Karpas-422 (cell line): ENCODE data around the gene CENPT. TPM values are rescaled to one million over a fixed set of nuclear protein-coding genes. Genes with fewer than 3 reads are reported as not detected.

Experiments used
- DNase-seq: peaks from one replicate; pipeline ENCODE4 v3.0.0-alpha.2; 2015
- H2AFZ ChIP-seq: fragments of 200-600 bp; sonication (generic); 2 replicates; pipeline ENCODE4 v1.6.1; 2014; ENCODE audit warnings: antibody characterized with exemption, low read length, mixed read lengths
- H3K27ac ChIP-seq: fragments of 200-600 bp; sonication (generic); 2 replicates; pipeline ENCODE4 v1.5.1; 2014; ENCODE audit warnings: mild to moderate bottlenecking, low read length, moderate library complexity
- H3K27me3 ChIP-seq: fragments of 200-600 bp; sonication (generic); 2 replicates; pipeline ENCODE4 v1.6.1; 2014; ENCODE audit warnings: low read length, mixed read lengths
- H3K36me3 ChIP-seq: fragments of 200-600 bp; sonication (generic); 2 replicates; pipeline ENCODE4 v1.6.1; 2014; ENCODE audit warnings: low read length, mixed read lengths; ENCODE audit not compliant: insufficient read depth
- H3K4me1 ChIP-seq: fragments of 200-600 bp; sonication (generic); 2 replicates; pipeline ENCODE4 v1.6.1; 2014; ENCODE audit warnings: mild to moderate bottlenecking, low read length, mixed read lengths
- H3K4me2 ChIP-seq: fragments of 200-600 bp; sonication (generic); 2 replicates; pipeline ENCODE4 v1.6.1; 2014; ENCODE audit warnings: low read length, low read depth, mild to moderate bottlenecking; ENCODE audit not compliant: poor library complexity, severe bottlenecking
- H3K4me3 ChIP-seq: fragments of 200-600 bp; sonication (generic); 2 replicates; pipeline ENCODE4 v1.5.1; 2014; ENCODE audit warnings: mild to moderate bottlenecking, antibody characterized with exemption, low read length, mixed read lengths
- H3K79me2 ChIP-seq: fragments of 200-600 bp; sonication (generic); 2 replicates; pipeline ENCODE4 v1.6.1; 2014; ENCODE audit warnings: mild to moderate bottlenecking, low read length, mixed read lengths
- H3K9ac ChIP-seq: fragments of 200-600 bp; sonication (generic); 2 replicates; pipeline ENCODE4 v1.6.0; 2014; ENCODE audit warnings: low read length
- H3K9me2 ChIP-seq: fragments of 200-600 bp; sonication (generic), shearing (Covaris generic); replicated peaks from 2 replicates; pipeline ENCODE4 v1.6.0; 2014; ENCODE audit warnings: mild to moderate bottlenecking, low read length, moderate library complexity; ENCODE audit not compliant: insufficient read depth
- H3K9me3 ChIP-seq: fragments of 300-700, 200-600 bp; sonication (generic); 2 replicates; pipeline ENCODE4 v1.6.1; 2014; ENCODE audit warnings: low read length, mixed read lengths
- H4K20me1 ChIP-seq: fragments of 200-600 bp; sonication (generic); 2 replicates; pipeline ENCODE4 v1.6.1; 2014; ENCODE audit warnings: mild to moderate bottlenecking, antibody characterized with exemption, low read length, low read depth; ENCODE audit not compliant: insufficient read depth
- small RNA-seq: library from RNA; depleted of rRNA; stranded (forward); fragments of <200 nt; gene quantifications from one replicate; pipeline ENCODE3, GENCODE V24; 2014
- total RNA-seq: library from RNA; depleted of rRNA; stranded (reverse); fragments of >200 nt; shearing (Covaris generic); gene quantifications from 2 replicates; pipeline ENCODE4 v1.2.3, GENCODE V29; 2014; ENCODE audit warnings: low replicate concordance; rRNA removed

CENPT gene
- total RNA-seq, 1 experiment from 2014 or later, result 22.0 TPM

DNA sequence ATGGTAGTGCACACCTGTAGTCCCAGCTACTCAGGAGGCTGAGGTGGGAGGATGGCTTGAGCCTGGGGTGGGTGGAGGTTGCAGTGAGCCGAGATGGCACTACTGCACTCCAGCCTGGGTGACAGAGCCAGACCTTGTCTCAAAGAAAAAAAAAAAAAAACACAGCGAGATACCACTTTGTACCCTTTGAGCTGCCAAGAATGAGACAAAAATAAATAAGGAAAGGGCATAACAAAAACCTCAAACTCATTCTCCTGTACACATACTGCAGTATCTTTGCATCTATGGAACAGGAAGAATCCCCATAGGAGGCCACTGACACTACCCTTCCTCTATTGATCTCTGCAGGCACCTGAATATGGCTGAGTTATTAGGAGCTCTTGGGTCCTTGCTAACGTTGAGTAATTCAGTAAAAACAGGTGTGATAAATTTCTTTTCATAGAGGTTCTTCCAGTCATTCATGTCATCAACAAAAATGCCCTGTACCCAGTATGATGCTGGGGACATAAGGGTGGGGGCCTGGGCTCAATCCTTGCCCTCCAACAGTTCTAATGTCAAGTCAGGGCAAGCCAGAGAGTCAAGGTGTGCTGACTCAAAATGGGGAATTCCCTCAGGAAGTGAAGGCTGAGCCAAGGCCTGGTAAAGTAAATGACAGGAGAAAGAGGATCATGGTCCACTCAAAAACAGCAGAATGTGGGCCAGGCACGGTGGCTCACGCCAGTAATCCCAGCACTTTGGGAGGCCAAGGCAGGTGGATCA is 68.1 kb downstream of the CENPT start:
- Histone ChIP-seq H3K36me3 (no peaks in the 10 kb centered on the region), H3K79me2 (peaks cover 47% of the 10 kb centered on the region), H3K9me3 (no peaks in the 10 kb centered on the region), H3K27me3 (no peaks in the 10 kb centered on the region), H3K9ac (no peak overlapping the region), H4K20me1 (no peaks in the 10 kb centered on the region), H3K4me2 (no peak overlapping the region), H3K9me2 (no peaks in the 10 kb centered on the region), H3K4me3 (no peak overlapping the region), H3K4me1 (no peaks in the 10 kb centered on the region), H3K27ac (no peak overlapping the region), H2AFZ (no peak overlapping the region)
- no peak for DNase-seq

Small RNAs within 50 kb of the gene (small RNA-seq; reads per million reads assigned to genes)
- gene AC040162.2 (0.12 reads per million), gene NRN1L (not detected)

Other genes starting within 250 kb of the CENPT start
- 18.6 and 60.6 TPM in 2 replicates for gene CARMIL2, start 202.5 kb downstream of the CENPT start, total RNA-seq
- 19.1 and 50.4 TPM in 2 replicates for gene ACD, start 187.4 kb downstream of the CENPT start, total RNA-seq
- 13.6 and 16.3 TPM in 2 replicates for gene PARD6A, start 186.7 kb downstream of the CENPT start, total RNA-seq
- 8.4 and 26.8 TPM in 2 replicates for gene ENKD1, start 180.9 kb downstream of the CENPT start, total RNA-seq
- gene C16orf86, start 180.9 kb downstream of the CENPT start, total RNA-seq, result 13.8 and 18.4 TPM in 2 replicates
- 12.9 and 34.8 TPM in 2 replicates for gene GFOD2, start 128.4 kb downstream of the CENPT start, total RNA-seq
- gene RANBP10, start 41.1 kb downstream of the CENPT start, total RNA-seq, result 9.3 and 10.7 TPM in 2 replicates
- 0.52 and 1.1 TPM in 2 replicates for gene TSNAXIP1, start 40.8 kb downstream of the CENPT start, total RNA-seq
- gene THAP11, start 5.4 kb downstream of the CENPT start, total RNA-seq, result 57.1 and 89.9 TPM in 2 replicates
- 179 and 237 TPM in 2 replicates for gene NUTF2, start 760 bp downstream of the CENPT start, total RNA-seq
- gene EDC4, start 25.4 kb upstream of the CENPT start, total RNA-seq, result 46.4 and 52.1 TPM in 2 replicates
- gene NRN1L, start 37.2 kb upstream of the CENPT start, total RNA-seq, result 0.56 TPM in 1 of 2 replicates, not detected in the other
- gene PSKH1, start 45.6 kb upstream of the CENPT start, total RNA-seq, result 7.2 and 14.2 TPM in 2 replicates
- 1.0 and 1.6 TPM in 2 replicates for gene CTRL, start 84.2 kb upstream of the CENPT start, total RNA-seq
- gene PSMB10, start 89.2 kb upstream of the CENPT start, total RNA-seq, result 92.4 and 264 TPM in 2 replicates
- 1.1 and 1.3 TPM in 2 replicates for gene LCAT, start 96.4 kb upstream of the CENPT start, total RNA-seq
- gene SLC12A4, start 120.9 kb upstream of the CENPT start, total RNA-seq, result 11.0 and 15.4 TPM in 2 replicates
- gene DPEP3, start 132.8 kb upstream of the CENPT start, total RNA-seq, result not detected in 2 replicates
- not detected in 2 replicates for gene DPEP2, start 151.8 kb upstream of the CENPT start, total RNA-seq
- gene DPEP2NB, start 168.2 kb upstream of the CENPT start, total RNA-seq, result not detected in 2 replicates
- 10.8 and 20.9 TPM in 2 replicates for gene DDX28, start 175.5 kb upstream of the CENPT start, total RNA-seq
- 23.7 and 35.8 TPM in 2 replicates for gene DUS2, start 175.6 kb upstream of the CENPT start, total RNA-seq
- 39.1 and 72.3 TPM in 2 replicates for gene NFATC3, start 237.7 kb upstream of the CENPT start, total RNA-seq